ENCODE data around the gene SUPT20HL1.

The SUPT20HL1 gene

DNA sequence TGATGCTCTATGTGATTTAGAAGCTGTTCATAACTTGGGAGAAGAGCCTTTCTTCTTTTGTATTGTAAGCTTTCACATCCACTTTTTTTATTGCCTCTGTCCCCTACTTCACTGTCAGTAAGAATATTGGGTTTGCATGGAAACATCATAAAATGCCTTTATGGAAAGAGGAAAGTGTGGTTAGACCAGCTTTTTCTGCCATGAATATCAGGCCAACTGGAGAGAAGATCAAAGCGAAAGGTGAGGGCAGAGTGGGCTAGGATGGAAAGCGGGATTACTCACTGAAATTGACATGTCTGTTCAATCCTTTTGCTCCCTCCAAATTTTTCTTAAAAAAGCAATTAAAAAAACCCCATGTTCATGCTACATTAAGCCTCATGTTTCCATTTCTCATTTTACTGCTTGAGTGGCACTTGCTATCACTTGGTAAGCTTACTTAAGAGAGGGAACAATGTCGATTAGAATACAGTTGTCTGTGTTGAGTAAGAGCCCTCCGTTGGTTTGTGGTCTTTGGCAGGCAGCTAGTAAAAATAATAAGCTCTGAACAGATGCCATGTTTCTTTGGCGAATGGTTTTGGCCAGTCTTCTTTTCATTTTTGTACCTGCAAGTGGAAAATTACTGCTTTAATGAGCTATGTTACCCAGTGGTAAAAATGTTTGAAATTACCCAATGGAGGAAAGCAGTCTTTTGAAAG, 35.9 kb downstream of the SUPT20HL1 start:
- DNase-seq = no peak

- no peak for DNase-seq
These were observed 36.5 kb downstream of the SUPT20HL1 start for GRCh38 chrX:24396931-24397279.

GRCh38 chrX:24398766-24399165, 38.3 kb downstream of the SUPT20HL1 start:
- DNase-seq = no peak

DNA sequence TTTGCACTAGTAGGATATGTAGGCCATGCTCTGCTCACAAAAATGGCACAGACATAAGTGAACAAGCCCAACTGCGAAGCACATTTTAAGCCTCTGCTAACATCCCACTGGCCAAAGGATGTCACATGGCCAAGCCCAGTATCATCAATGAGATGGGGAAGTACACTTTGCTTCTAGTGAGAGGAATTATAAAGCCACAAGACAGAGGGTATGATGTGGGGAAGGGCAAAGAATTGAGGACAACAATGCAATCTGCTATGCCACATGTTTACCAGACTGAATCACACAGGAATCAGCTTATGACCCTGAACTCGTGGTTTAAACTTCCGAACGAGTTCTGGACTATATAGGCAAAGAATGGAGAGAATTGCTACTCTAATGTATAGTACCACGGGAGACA, 39.1 kb downstream of the SUPT20HL1 start:
- DNase-seq = no peak

GRCh38 chrX:24405959-24406358, 45.5 kb downstream of the SUPT20HL1 start:
- no peak for DNase-seq
